ENCODE data around the gene GADD45B.

- TF ChIP-seq CTCF (IDR thresholded peaks at IDR 0.05) (no peak), POLR2AphosphoS5 (IDR thresholded peaks at IDR 0.05) (no peak), EP300 (IDR thresholded peaks at IDR 0.05) (no peak), POLR2A (IDR thresholded peaks at IDR 0.05) (no peak)
Measured at GRCh38 chr19:2500156-2500555, 24.2 kb downstream of the GADD45B start.

Data from stomach (tissue), 4 donors.